ENCODE results near the gene KCNJ12. TPM values are rescaled to one million over a fixed set of nuclear protein-coding genes. Genes with fewer than 3 reads are reported as not detected.

The KCNJ12 gene
- total and polyA plus RNA-seq, 2 of the 4 experiments (the other 2 are of a cell fraction) = under 0.01 to 0.10 TPM

DNA sequence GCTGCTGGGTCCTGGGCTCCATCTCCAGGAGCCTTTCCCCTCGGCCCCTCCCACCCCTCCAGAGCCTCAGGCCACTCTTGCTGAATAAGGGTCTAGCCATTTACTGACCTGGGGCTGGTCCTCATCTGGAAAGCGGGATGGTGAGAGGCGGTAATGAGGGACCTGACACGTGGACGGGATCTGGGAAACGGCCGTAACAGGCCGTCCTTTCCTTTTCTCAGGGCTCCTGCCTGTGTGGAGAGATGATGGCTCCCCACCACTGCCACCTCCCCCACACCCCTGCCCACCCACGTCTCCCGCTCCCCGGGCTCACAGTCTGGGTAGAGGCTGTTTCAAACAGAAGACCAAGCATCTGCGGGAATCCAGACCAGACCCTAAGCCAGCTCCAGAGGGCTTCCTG, 20.6 kb upstream of the KCNJ12 start:
- ChIA-PET CTCF (no interaction called here), POLR2A (ENCODE audit: unreplicated experiment) (no interaction called here)
- no peak overlapping the region for H2AK5ac ChIP-seq (ENCODE audit: low read depth, low read length)
- no peak overlapping the region for H2AK9ac ChIP-seq (replicated peaks; ENCODE audit: low read depth, low read length, poor library complexity)
- H2AFZ ChIP-seq (replicated peaks; ENCODE audit: low read length, poor library complexity) = no peak overlapping the region
- dilution Hi-C loops (cut with HindIII; ENCODE audit: low sequenced_read_pairs, unreplicated experiment) (no loop called here), intact Hi-C loops (cut with micrococcal nuclease) (no loop called here), in situ Hi-C loops (cut with MboI; ENCODE audit: low sequenced_read_pairs) (no loop called here)
- H3K18ac ChIP-seq (ENCODE audit: low read depth, low read length) = no peak overlapping the region
- no peak overlapping the region for H2BK15ac ChIP-seq (ENCODE audit: low read depth, low read length)
- H3K4ac ChIP-seq (ENCODE audit: low read depth, low read length) = no peak overlapping the region
- ATAC-seq (ENCODE audit: low read depth) = no peak
- peaks cover 34% of the 10 kb centered on the region for H3K27me3 ChIP-seq (ENCODE audit: control insufficient read depth, insufficient read depth, low read length)
- H2BK5ac ChIP-seq (ENCODE audit: low read depth, low read length, poor library complexity, severe bottlenecking) = no peak overlapping the region
- no peak overlapping the region for H3K23ac ChIP-seq (ENCODE audit: low read depth, low read length)
- H3K4me1 ChIP-seq (ENCODE audit: control insufficient read depth, insufficient read depth, low read length) = no peaks in the 10 kb centered on the region
- DNase-seq = no peak
- no peak overlapping the region for H3K4me2 ChIP-seq (ENCODE audit: low read depth, low read length)
- H3K9me3 ChIP-seq (ENCODE audit: control insufficient read depth, insufficient read depth, low read length) = no peaks in the 10 kb centered on the region
- no peaks in the 10 kb centered on the region for H3K36me3 ChIP-seq (ENCODE audit: control insufficient read depth, insufficient read depth, low read length)
- no peaks in the 10 kb centered on the region for H4K20me1 ChIP-seq (ENCODE audit: insufficient read depth, low read length)
- no peaks in the 10 kb centered on the region for H3K9me1 ChIP-seq (ENCODE audit: insufficient read depth, low read length)
- H3K56ac ChIP-seq (ENCODE audit: extremely low read depth, insufficient read depth, low read length) = no peak overlapping the region
- H3K9ac ChIP-seq (ENCODE audit: low read depth, low read length) = no peak overlapping the region
- no peak overlapping the region for H3K4me3 ChIP-seq (ENCODE audit: insufficient read depth, low read depth, low read length)
- no peak overlapping the region for H2BK120ac ChIP-seq (ENCODE audit: low read depth, low read length)
- no peak overlapping the region for H2BK20ac ChIP-seq (ENCODE audit: low read depth, low read length)
- no peak overlapping the region for H4K91ac ChIP-seq (ENCODE audit: insufficient read depth, low read depth, low read length)
- no peak overlapping the region for H3K27ac ChIP-seq (ENCODE audit: insufficient read depth, low read length)
- WGBS, 2 experiments (ENCODE audit: extremely low coverage in 2 of 2, insufficient read length in 1 of 2) = no CpG with 5 or more reads among the region's 12 CpGs
- no peak overlapping the region for H4K8ac ChIP-seq (ENCODE audit: low read depth in 2 of 2, low read length in 2 of 2)
- TF ChIP-seq, protein P1, sequence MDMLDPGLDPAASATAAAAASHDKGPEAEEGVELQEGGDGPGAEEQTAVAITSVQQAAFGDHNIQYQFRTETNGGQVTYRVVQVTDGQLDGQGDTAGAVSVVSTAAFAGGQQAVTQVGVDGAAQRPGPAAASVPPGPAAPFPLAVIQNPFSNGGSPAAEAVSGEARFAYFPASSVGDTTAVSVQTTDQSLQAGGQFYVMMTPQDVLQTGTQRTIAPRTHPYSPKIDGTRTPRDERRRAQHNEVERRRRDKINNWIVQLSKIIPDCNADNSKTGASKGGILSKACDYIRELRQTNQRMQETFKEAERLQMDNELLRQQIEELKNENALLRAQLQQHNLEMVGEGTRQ (IDR thresholded peaks at IDR 0.05; ENCODE audit: low read depth, low read length) = no peak
- TF ChIP-seq BHLHE40 (IDR thresholded peaks at IDR 0.05; ENCODE audit: low read depth, low read length) (no peak), MAFK (IDR thresholded peaks at IDR 0.05; ENCODE audit: low read depth, low read length) (no peak), NFE2L2 (IDR thresholded peaks at IDR 0.05; ENCODE audit: low read depth, low read length) (no peak), MXI1 (IDR thresholded peaks at IDR 0.05; ENCODE audit: borderline replicate concordance, low read depth, low read length) (no peak), MAZ (IDR thresholded peaks at IDR 0.05; ENCODE audit: borderline replicate concordance, low read depth, low read length) (no peak), CHD1 (IDR thresholded peaks at IDR 0.05; ENCODE audit: low read depth, low read length) (no peak), RFX5 (IDR thresholded peaks at IDR 0.05; ENCODE audit: low read depth, low read length) (no peak), FOS (IDR thresholded peaks at IDR 0.05; ENCODE audit: low read depth, low read length) (no peak), CEBPB (IDR thresholded peaks at IDR 0.05; ENCODE audit: low read depth, low read length) (no peak), SMC3 (IDR thresholded peaks at IDR 0.05; ENCODE audit: low read depth, low read length) (no peak), RAD21 (IDR thresholded peaks at IDR 0.05; ENCODE audit: low read length) (no peak), RCOR1 (IDR thresholded peaks at IDR 0.05; ENCODE audit: insufficient replicate concordance, low read length) (no peak), POLR2A (IDR thresholded peaks at IDR 0.05; ENCODE audit: low read depth, low read length) (no peak)
- TF ChIP-seq, protein P2, sequence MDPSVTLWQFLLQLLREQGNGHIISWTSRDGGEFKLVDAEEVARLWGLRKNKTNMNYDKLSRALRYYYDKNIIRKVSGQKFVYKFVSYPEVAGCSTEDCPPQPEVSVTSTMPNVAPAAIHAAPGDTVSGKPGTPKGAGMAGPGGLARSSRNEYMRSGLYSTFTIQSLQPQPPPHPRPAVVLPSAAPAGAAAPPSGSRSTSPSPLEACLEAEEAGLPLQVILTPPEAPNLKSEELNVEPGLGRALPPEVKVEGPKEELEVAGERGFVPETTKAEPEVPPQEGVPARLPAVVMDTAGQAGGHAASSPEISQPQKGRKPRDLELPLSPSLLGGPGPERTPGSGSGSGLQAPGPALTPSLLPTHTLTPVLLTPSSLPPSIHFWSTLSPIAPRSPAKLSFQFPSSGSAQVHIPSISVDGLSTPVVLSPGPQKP (IDR thresholded peaks at IDR 0.05; ENCODE audit: borderline replicate concordance, low read depth, low read length) = no peak
- TF ChIP-seq, protein P3, sequence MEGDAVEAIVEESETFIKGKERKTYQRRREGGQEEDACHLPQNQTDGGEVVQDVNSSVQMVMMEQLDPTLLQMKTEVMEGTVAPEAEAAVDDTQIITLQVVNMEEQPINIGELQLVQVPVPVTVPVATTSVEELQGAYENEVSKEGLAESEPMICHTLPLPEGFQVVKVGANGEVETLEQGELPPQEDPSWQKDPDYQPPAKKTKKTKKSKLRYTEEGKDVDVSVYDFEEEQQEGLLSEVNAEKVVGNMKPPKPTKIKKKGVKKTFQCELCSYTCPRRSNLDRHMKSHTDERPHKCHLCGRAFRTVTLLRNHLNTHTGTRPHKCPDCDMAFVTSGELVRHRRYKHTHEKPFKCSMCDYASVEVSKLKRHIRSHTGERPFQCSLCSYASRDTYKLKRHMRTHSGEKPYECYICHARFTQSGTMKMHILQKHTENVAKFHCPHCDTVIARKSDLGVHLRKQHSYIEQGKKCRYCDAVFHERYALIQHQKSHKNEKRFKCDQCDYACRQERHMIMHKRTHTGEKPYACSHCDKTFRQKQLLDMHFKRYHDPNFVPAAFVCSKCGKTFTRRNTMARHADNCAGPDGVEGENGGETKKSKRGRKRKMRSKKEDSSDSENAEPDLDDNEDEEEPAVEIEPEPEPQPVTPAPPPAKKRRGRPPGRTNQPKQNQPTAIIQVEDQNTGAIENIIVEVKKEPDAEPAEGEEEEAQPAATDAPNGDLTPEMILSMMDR (conservative IDR thresholded peaks at IDR 0.05; ENCODE audit: low read depth, low read length) = no peak
- no TSS peak for BruUV-seq (replicated peaks)
- H3K14ac ChIP-seq (replicated peaks; ENCODE audit: low read depth, low read length) = no peak overlapping the region
- H3K79me1 ChIP-seq (ENCODE audit: low read depth in 1 of 2, low read length in 2 of 2) = no peaks in the 10 kb centered on the region
- no peak overlapping the region for H4K5ac ChIP-seq (ENCODE audit: low read depth, low read length)
